ENCODE results near the gene SUN5.

DNA sequence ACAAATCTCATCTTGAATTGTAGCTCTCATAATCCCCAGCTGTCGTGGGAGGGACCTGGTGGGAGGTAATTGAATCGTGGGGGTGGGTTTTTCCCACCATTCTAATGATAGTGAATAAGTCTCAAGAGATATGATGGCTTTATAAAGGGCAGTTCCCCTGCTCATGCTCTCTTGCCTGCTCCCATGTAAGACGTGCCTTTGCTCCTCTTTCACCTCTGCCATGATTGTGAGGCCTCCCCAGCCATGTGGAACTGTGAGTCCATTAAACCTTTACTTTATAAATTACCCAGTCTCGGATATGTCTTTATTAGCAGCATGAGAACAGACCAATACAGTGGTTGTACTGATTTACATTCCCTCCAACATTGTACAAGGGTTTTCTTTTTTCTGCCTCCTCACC, 69.7 kb downstream of the SUN5 start:
- TF ChIP-seq POLR2A (IDR thresholded peaks at IDR 0.05; ENCODE audit: low read depth, low read length): no peak
- TF ChIP-seq POLR2AphosphoS5 (IDR thresholded peaks at IDR 0.05; ENCODE audit: low read depth, low read length): no peak
- TF ChIP-seq TAF1 (IDR thresholded peaks at IDR 0.05; ENCODE audit: borderline replicate concordance, low read depth, low read length): no peak

All from GM12892 (cell line).